ENCODE data around the gene COG1. TPM values are rescaled to one million over a fixed set of nuclear protein-coding genes. Genes with fewer than 3 reads are reported as not detected.
A peak's percentile ranks its signal among the peaks of the same experiment; 100 is the strongest.
"Not testable (repeated sequence)": the region's sequence is repeated elsewhere in the genome, so short reads cannot be mapped to it uniquely, and the experiment has no call there.

Gene COG1
- 9.1 and 28.1 TPM in 2 replicates for total RNA-seq (ENCODE audit: low replicate concordance)

DNA sequence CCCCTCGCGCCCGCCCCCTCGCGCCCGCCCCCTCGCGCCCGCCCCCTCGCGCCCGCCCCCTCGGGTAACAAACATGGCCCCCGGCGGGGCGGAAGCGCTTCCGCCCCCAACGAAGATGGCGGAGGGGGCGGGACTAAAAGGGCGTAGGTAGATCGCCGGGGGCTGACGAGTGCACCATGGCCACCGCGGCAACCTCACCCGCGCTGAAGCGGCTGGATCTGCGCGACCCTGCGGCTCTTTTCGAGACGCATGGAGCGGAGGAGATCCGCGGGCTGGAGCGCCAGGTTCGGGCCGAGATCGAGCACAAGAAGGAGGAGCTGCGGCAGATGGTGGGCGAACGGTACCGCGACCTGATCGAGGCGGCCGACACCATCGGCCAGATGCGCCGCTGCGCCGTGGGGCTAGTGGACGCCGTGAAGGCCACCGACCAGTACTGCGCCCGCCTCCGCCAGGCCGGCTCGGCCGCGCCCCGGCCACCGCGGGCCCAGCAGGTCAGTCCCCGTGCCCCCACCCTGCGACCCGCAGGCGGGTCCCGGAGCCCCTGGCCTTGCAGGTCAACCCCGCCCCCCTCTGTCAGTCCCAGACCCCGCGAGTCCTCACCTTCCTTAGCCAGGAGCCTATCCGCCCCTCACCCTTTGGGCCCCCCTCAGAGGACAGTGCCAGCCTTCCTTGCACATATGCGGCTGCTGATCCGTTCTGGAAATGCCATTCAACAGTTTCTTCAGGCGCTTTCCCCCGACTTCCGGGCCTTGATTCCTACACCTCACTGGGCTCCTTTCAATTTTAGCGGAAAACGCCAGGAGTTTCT lies at the start of gene COG1:
Gene COG1, plus strand, starts transcription at position 162 of the 808 bp plus-strand sequence. Its CDS starts 15 bp downstream, at position 177.
- peak; percentile 72 for DNase-seq (ENCODE audit: low read depth)
- TF ChIP-seq, protein P1, sequence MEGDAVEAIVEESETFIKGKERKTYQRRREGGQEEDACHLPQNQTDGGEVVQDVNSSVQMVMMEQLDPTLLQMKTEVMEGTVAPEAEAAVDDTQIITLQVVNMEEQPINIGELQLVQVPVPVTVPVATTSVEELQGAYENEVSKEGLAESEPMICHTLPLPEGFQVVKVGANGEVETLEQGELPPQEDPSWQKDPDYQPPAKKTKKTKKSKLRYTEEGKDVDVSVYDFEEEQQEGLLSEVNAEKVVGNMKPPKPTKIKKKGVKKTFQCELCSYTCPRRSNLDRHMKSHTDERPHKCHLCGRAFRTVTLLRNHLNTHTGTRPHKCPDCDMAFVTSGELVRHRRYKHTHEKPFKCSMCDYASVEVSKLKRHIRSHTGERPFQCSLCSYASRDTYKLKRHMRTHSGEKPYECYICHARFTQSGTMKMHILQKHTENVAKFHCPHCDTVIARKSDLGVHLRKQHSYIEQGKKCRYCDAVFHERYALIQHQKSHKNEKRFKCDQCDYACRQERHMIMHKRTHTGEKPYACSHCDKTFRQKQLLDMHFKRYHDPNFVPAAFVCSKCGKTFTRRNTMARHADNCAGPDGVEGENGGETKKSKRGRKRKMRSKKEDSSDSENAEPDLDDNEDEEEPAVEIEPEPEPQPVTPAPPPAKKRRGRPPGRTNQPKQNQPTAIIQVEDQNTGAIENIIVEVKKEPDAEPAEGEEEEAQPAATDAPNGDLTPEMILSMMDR (IDR thresholded peaks at IDR 0.05; ENCODE audit: insufficient read depth, low read length), result no peak
- peak within 1 kb of the TSS; percentile 97 for H3K4me3 ChIP-seq (ENCODE audit: low read depth, low read length)

- not testable (repeated sequence) for H3K4me3 ChIP-seq (ENCODE audit: low read depth, low read length); DNase-seq (ENCODE audit: low read depth)
These were observed 48.6 kb upstream of the COG1 start for GRCh38 chr17:73144209-73144608.

- DNase-seq (ENCODE audit: low read depth), result no peak
- no peak overlapping the region for H3K4me3 ChIP-seq (ENCODE audit: low read depth, low read length)
- TF ChIP-seq, protein P1 (IDR thresholded peaks at IDR 0.05; ENCODE audit: insufficient read depth, low read length), result no peak
These were observed 47.2 kb upstream of the COG1 start for GRCh38 chr17:73145641-73146040.

DNA sequence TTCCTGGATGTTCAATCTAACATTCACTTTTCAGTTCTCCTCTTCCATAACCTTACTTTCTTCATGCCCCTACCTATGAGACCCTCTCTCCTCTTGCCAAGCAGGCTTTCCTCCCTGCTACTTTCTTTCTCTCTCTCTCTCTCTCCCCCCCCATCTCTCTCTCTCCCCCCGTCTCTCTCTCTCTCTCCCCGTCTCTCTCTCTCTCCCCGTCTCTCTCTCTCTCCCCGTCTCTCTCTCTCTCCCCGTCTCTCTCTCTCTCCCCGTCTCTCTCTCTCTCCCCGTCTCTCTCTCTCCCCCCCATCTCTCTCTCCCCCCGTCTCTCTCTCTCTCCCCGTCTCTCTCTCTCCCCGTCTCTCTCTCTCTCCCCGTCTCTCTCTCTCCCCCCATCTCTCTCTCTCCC lies 45.1 kb upstream of the COG1 start:
- H3K4me3 ChIP-seq (ENCODE audit: low read depth, low read length); DNase-seq (ENCODE audit: low read depth): not testable (repeated sequence)

GRCh38 chr17:73148540-73149334 lies 44.1 kb upstream of the COG1 start:
- H3K4me3 ChIP-seq (ENCODE audit: low read depth, low read length), result no peak overlapping the region
- TF ChIP-seq, protein P1 (IDR thresholded peaks at IDR 0.05; ENCODE audit: insufficient read depth, low read length), result no peak
- DNase-seq (ENCODE audit: low read depth), result no peak

DNA sequence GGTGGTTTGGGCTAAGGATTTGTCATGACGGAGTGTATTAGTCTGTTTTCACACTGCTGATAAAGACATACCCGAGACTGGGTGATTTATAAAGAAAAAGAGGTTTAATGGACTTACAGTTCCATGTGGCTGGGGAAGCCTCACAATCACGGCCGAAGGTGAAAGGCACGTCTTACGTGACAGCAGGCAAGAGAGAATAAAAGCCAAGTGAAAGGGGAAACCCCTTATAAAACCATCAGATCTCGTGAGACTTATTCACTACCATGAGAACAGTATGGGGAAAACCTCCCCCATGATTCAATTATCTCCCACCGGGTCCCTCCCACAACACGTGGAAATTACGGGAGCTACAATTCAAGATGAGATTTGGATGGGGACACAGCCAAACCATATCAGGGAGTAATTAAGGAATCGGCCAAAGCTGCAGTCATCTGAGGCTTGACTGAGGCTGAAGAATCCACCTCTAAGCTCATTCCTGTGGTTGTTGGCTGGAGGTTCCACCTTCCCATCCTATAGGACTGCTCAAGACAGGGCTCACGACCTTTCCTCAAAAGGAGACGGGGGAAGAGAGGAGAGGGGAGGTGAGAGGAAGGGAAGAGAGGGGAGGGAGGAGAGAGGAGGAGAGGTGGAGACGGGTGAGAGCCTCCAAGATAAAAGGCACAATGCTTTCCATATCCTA lies 42.1 kb upstream of the COG1 start:
- H3K4me3 ChIP-seq (ENCODE audit: low read depth, low read length), result not testable (repeated sequence)
- peak; percentile 16 for DNase-seq (ENCODE audit: low read depth)

GRCh38 chr17:73151916-73152632 lies 40.8 kb upstream of the COG1 start:
- TF ChIP-seq, protein P1 (IDR thresholded peaks at IDR 0.05; ENCODE audit: insufficient read depth, low read length), result no peak

More at GRCh38 chr17:73151916-73152632, 40.8 kb upstream of the COG1 start:
- H3K4me3 ChIP-seq (ENCODE audit: low read depth, low read length), result no peak overlapping the region
- DNase-seq (ENCODE audit: low read depth), result no peak
